RWPE2 (cell line): ENCODE measurements around the gene PROM1.

ENCODE experiments used
- ATAC-seq: fragments of 200-7000 bp; cut with Tn5 transposase; 3 replicates; pipeline ENCODE4 v1.9.1; 2021; ENCODE audit warnings: low read depth
- DNase-seq: peaks from one replicate; pipeline ENCODE4 v3.0.0-alpha.2; 2020; ENCODE audit warnings: low spot score
- H3K27ac ChIP-seq: fragments of 450-650 bp; 2 replicates; pipeline ENCODE4 v1.5.1; 2017; ENCODE audit warnings: mild to moderate bottlenecking; ENCODE audit not compliant: poor library complexity, severe bottlenecking
- H3K27me3 ChIP-seq: fragments of 250-450 bp; sonication (Bioruptor Pico); 2 replicates; pipeline ENCODE4 v1.5.1; 2021; ENCODE audit warnings: mild to moderate bottlenecking, moderate library complexity; ENCODE audit not compliant: insufficient read depth, poor library complexity, severe bottlenecking
- H3K36me3 ChIP-seq: fragments of 250-450 bp; sonication (Bioruptor Pico); 2 replicates; pipeline ENCODE4 v1.5.1; 2020; ENCODE audit warnings: low read depth, mild to moderate bottlenecking, moderate library complexity
- H3K4me1 ChIP-seq: fragments of 250-450 bp; sonication (Bioruptor Pico); 2 replicates; pipeline ENCODE4 v1.5.1; 2021; ENCODE audit warnings: mild to moderate bottlenecking, moderate library complexity; ENCODE audit not compliant: insufficient read depth, poor library complexity, severe bottlenecking
- H3K4me3 ChIP-seq: fragments of 250-450 bp; sonication (Bioruptor Pico); 2 replicates; pipeline ENCODE4 v1.5.1; 2021; ENCODE audit warnings: mild to moderate bottlenecking, moderate library complexity; ENCODE audit not compliant: severe bottlenecking
- H3K9me3 ChIP-seq: fragments of 250-450 bp; sonication (Bioruptor Pico); 2 replicates; pipeline ENCODE4 v1.5.1; 2021; ENCODE audit warnings: mild to moderate bottlenecking, moderate library complexity; ENCODE audit not compliant: severe bottlenecking
- CTCF ChIP-seq: fragments of 450-650 bp; IDR thresholded peaks from one replicate; pipeline ENCODE4 v1.5.1; 2017; ENCODE audit warnings: mild to moderate bottlenecking, moderate library complexity; ENCODE audit not compliant: poor library complexity, severe bottlenecking

PROM1 gene

GRCh38 chr4:16056681-16057385 lies 27.0 kb downstream of the PROM1 start:
- no peak for TF ChIP-seq CTCF
- no peak for ATAC-seq
- no peak overlapping the region for H3K27ac ChIP-seq

GRCh38 chr4:16055873-16056272 lies 27.9 kb downstream of the PROM1 start:
- H3K4me3 ChIP-seq = no peak overlapping the region

More at GRCh38 chr4:16056681-16057385, 27.0 kb downstream of the PROM1 start:
- no peak for DNase-seq
- Histone ChIP-seq H3K4me3 (no peak overlapping the region), H3K9me3 (no peaks in the 10 kb centered on the region), H3K36me3 (no peaks in the 10 kb centered on the region), H3K4me1 (no peaks in the 10 kb centered on the region), H3K27me3 (no peaks in the 10 kb centered on the region)

GRCh38 chr4:16055471-16055870 lies 28.4 kb downstream of the PROM1 start:
- H3K4me3 ChIP-seq = no peak overlapping the region
- ATAC-seq (no peak), DNase-seq (no peak)

More at GRCh38 chr4:16055873-16056272, 27.9 kb downstream of the PROM1 start:
- Histone ChIP-seq H3K36me3 (no peaks in the 10 kb centered on the region), H3K27ac (no peak overlapping the region), H3K4me1 (no peaks in the 10 kb centered on the region), H3K27me3 (peaks cover under 1% of the 10 kb centered on the region), H3K9me3 (no peaks in the 10 kb centered on the region)
- no peak for ATAC-seq
- no peak for DNase-seq
- no peak for TF ChIP-seq CTCF

GRCh38 chr4:16052939-16053338 lies 30.9 kb downstream of the PROM1 start:
- no peaks in the 10 kb centered on the region for H3K36me3 ChIP-seq

More at GRCh38 chr4:16055471-16055870, 28.4 kb downstream of the PROM1 start:
- no peak for TF ChIP-seq CTCF
- Histone ChIP-seq H3K9me3 (no peaks in the 10 kb centered on the region), H3K27ac (no peak overlapping the region), H3K27me3 (peaks cover 5% of the 10 kb centered on the region), H3K36me3 (no peaks in the 10 kb centered on the region), H3K4me1 (no peaks in the 10 kb centered on the region)

More at GRCh38 chr4:16052939-16053338, 30.9 kb downstream of the PROM1 start:
- no peaks in the 10 kb centered on the region for H3K9me3 ChIP-seq
- no peak overlapping the region for H3K27ac ChIP-seq
- DNase-seq = no peak
- no peak for TF ChIP-seq CTCF
- H3K4me1 ChIP-seq = no peaks in the 10 kb centered on the region
- peaks cover 6% of the 10 kb centered on the region for H3K27me3 ChIP-seq
- no peak for ATAC-seq
- H3K4me3 ChIP-seq = no peak overlapping the region
